GM06990 (cell line): Measurements from ENCODE around the gene MT1X.

Source experiments
- DNase-seq: peaks from one replicate; pipeline ENCODE4 v3.0.0-alpha.2; 2011; ENCODE audit not compliant: insufficient read length; ENCODE audit errors: extremely low read depth
- H3K27me3 ChIP-seq: replicated peaks from 2 replicates; pipeline ENCODE4 v1.6.0; 2011; ENCODE audit warnings: low read length; ENCODE audit not compliant: control insufficient read depth, insufficient read depth
- H3K36me3 ChIP-seq: 2 replicates; pipeline ENCODE4 v1.5.1; 2011; ENCODE audit warnings: low read length; ENCODE audit not compliant: control insufficient read depth, insufficient read depth
- H3K4me3 ChIP-seq: replicated peaks from 2 replicates; pipeline ENCODE4 v1.5.1; 2011; ENCODE audit warnings: low read depth, mild to moderate bottlenecking, control low read depth, low read length
- TF ChIP-seq, protein P1 (sequence below): IDR thresholded peaks from 2 replicates; pipeline ENCODE4 v1.5.1; 2011; ENCODE audit warnings: low read length, control low read depth, mild to moderate bottlenecking, inconsistent platforms; ENCODE audit not compliant: insufficient read depth, poor library complexity, severe bottlenecking

MT1X gene

GRCh38 chr16:56686758-56687157 lies 4.5 kb downstream of the MT1X start:
- Histone ChIP-seq H3K36me3 (no peaks in the 10 kb centered on the region), H3K4me3 (no peak overlapping the region), H3K27me3 (no peaks in the 10 kb centered on the region; the same call in none of the 2 replicates)
- DNase-seq = no peak
- TF ChIP-seq, protein P1, sequence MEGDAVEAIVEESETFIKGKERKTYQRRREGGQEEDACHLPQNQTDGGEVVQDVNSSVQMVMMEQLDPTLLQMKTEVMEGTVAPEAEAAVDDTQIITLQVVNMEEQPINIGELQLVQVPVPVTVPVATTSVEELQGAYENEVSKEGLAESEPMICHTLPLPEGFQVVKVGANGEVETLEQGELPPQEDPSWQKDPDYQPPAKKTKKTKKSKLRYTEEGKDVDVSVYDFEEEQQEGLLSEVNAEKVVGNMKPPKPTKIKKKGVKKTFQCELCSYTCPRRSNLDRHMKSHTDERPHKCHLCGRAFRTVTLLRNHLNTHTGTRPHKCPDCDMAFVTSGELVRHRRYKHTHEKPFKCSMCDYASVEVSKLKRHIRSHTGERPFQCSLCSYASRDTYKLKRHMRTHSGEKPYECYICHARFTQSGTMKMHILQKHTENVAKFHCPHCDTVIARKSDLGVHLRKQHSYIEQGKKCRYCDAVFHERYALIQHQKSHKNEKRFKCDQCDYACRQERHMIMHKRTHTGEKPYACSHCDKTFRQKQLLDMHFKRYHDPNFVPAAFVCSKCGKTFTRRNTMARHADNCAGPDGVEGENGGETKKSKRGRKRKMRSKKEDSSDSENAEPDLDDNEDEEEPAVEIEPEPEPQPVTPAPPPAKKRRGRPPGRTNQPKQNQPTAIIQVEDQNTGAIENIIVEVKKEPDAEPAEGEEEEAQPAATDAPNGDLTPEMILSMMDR = no peak

DNA sequence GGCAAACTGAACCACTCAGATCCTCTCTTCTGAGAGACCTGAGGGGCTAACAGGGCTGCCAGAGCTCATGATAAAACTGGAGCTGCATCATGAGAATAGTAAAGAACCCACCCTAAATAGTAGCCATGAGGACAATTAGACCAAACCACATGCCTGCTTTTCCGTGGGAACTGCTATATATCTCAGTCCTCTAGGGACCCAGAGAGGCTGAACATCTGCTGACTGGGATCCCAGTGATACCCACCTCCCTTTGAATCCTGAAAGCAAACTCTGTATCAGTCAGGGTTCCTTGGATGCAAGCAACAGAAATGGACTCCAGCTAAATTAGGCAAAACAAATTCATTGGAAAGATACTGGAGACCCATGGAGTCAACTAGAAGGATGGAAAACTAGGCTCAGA lies 6.5 kb downstream of the MT1X start:
- DNase-seq = no peak
- TF ChIP-seq, protein P1 = no peak

GRCh38 chr16:56689171-56689570 lies 6.9 kb downstream of the MT1X start:
- H3K27me3 ChIP-seq = no peaks in the 10 kb centered on the region; the same call in none of the 2 replicates
- DNase-seq = no peak
- TF ChIP-seq, protein P1 = no peak
- H3K4me3 ChIP-seq = no peak overlapping the region
- H3K36me3 ChIP-seq = no peaks in the 10 kb centered on the region

More for the DNA sequence above, 6.5 kb downstream of the MT1X start:
- Histone ChIP-seq H3K4me3 (no peak overlapping the region), H3K27me3 (no peaks in the 10 kb centered on the region; the same call in none of the 2 replicates), H3K36me3 (no peaks in the 10 kb centered on the region)

GRCh38 chr16:56690420-56691122 lies 8.3 kb downstream of the MT1X start:
- DNase-seq = no peak
- Histone ChIP-seq H3K36me3 (no peaks in the 10 kb centered on the region), H3K4me3 (no peak overlapping the region), H3K27me3 (no peaks in the 10 kb centered on the region; the same call in none of the 2 replicates)
- TF ChIP-seq, protein P1 = no peak

DNA sequence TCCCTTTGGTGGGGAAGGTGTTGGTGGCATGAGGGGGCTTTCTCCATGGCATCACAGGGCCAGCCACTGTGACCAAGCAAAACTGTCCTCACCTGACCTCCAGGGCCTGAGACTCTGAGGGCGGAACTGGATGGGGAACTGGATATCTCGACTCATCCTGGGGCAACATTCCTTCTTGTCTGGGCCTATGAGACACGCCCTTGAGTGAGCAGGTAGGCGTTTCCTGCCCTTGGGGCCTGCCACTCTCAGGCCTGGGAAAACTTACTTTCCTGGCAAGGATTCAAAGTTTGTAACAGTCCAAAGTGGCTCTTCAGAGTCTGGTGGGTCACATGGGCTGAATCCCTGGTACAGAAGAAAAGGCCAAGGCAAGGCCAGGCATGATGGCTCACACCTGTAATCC lies 9.6 kb downstream of the MT1X start:
- no peaks in the 10 kb centered on the region; the same call in none of the 2 replicates for H3K27me3 ChIP-seq
- H3K36me3 ChIP-seq = no peaks in the 10 kb centered on the region
- DNase-seq = no peak
- TF ChIP-seq, protein P1 = no peak
- H3K4me3 ChIP-seq = no peak overlapping the region
